HG03103 (cell line): ENCODE results near the gene MICAL2.

Source experiments
- ATAC-seq: cut with Tn5 transposase; IDR thresholded peaks from one replicate; pipeline ENCODE4 v1.9.1; 2021; ENCODE audit warnings: low read depth; ENCODE audit not compliant: unreplicated experiment

MICAL2 gene

GRCh38 chr11:12240677-12241076 is 130.3 kb downstream of the MICAL2 start:
- no peak for ATAC-seq

GRCh38 chr11:12241401-12241800 is 131.0 kb downstream of the MICAL2 start:
- no peak for ATAC-seq

- no peak for ATAC-seq
These were observed 131.7 kb downstream of the MICAL2 start for GRCh38 chr11:12241971-12242672.

GRCh38 chr11:12242966-12243365 is 132.6 kb downstream of the MICAL2 start:
- no peak for ATAC-seq

GRCh38 chr11:12243486-12243885 is 133.1 kb downstream of the MICAL2 start:
- ATAC-seq: no peak

GRCh38 chr11:12243911-12244550 is 133.6 kb downstream of the MICAL2 start:
- ATAC-seq: no peak

GRCh38 chr11:12245091-12245490 is 134.7 kb downstream of the MICAL2 start:
- ATAC-seq: no peak

- no peak for ATAC-seq
These were observed 135.2 kb downstream of the MICAL2 start for GRCh38 chr11:12245549-12246016.

GRCh38 chr11:12246147-12246546 is 135.8 kb downstream of the MICAL2 start:
- no peak for ATAC-seq

GRCh38 chr11:12246989-12247388 is 136.6 kb downstream of the MICAL2 start:
- no peak for ATAC-seq

- no peak for ATAC-seq
These were observed 137.3 kb downstream of the MICAL2 start for GRCh38 chr11:12247543-12248254.

GRCh38 chr11:12248330-12248729 is 137.9 kb downstream of the MICAL2 start:
- ATAC-seq: no peak

- no peak for ATAC-seq
These were observed 139.3 kb downstream of the MICAL2 start for GRCh38 chr11:12249590-12250260.

GRCh38 chr11:12251666-12252560 is 141.5 kb downstream of the MICAL2 start:
- no peak for ATAC-seq

GRCh38 chr11:12253843-12254281 is 143.5 kb downstream of the MICAL2 start:
- ATAC-seq: no peak

GRCh38 chr11:12258451-12258850 is 148.1 kb downstream of the MICAL2 start:
- no peak for ATAC-seq

- ATAC-seq: no peak
These were observed 149.6 kb downstream of the MICAL2 start for GRCh38 chr11:12259956-12260355.

GRCh38 chr11:12260731-12261521 is 150.5 kb downstream of the MICAL2 start:
- ATAC-seq: no peak

- no peak for ATAC-seq
These were observed 151.2 kb downstream of the MICAL2 start for GRCh38 chr11:12261551-12261950.
